HuH-7 (cell line): ENCODE data around the gene JAG2.
A peak's percentile ranks its signal among the peaks of the same experiment; 100 is the strongest.

ENCODE experiments used
- DNase-seq: peaks from one replicate; pipeline ENCODE4 v3.0.0; 2011; ENCODE audit warnings: low spot score

The JAG2 gene

GRCh38 chr14:105168496-105168978 lies at the start of gene JAG2:
Gene JAG2, minus strand, starts transcription at chr14:105168776. Its CDS starts 356 bp downstream, at chr14:105168420.
- peak; percentile 78 for DNase-seq

DNA sequence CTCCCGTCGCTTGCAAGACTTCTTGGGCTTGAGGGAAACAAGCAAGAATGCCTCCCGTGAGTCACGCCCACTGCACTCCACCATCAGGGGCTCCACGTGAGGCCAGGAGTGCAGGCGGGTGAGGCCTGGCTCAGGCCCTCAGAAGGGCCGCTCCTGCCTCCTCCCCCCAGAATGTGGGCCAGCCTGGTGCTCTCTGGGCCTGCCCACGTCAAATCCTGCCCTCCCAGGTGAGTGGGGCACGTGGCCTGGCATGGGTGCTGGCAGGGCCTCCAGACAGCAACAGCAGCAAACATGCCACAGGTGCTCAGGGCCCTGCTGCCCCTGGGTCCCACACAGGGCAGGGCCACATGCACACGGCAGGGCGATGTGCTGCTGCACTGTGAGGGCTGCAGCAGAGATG lies 49.2 kb upstream of the JAG2 start:
- DNase-seq, result no peak

- DNase-seq, result no peak
Observed at GRCh38 chr14:105216490-105217247, 48.1 kb upstream of the JAG2 start.

DNA sequence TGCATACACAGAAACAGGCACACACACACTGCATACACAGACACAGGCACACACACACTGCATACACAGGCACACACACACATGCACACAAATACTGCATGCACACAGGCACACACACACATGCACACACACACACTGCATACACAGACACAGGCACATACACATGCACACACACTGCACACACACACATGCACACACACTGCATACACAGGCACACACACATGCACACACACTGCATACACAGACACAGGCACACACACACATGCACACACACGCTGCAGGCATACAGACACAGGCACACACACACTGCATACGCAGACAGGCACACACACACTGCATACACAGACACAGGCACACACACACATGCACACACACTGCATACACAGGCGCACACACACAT lies 47.0 kb upstream of the JAG2 start:
- no peak for DNase-seq

DNA sequence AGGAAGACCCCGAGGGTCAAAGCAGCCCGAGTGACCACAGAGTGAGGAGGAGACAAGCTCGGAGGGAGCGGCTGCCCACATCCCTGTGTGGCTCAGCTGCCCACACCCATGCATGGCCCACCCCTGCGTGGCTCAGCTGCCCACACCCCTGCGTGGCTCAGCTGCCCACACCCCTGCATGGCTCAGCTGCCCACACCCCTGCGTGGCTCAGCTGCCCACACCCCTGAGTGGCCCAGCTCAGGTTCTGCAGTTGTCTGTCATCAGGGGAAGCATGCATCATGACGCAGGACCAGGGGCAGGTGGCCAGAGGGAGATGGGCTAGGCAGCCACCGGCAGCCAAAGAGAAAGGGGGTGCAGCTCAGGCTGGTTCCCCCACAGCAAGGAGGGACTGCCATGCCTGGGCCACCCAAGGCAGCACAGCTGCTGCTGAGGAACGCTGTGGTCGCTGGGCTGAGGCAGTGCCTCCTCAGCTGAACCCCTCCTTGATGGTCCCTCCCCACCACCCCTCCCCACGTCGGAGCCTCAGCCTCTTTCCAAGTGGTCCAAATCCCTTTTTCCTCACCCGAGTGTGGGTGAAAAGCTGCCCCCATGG lies 45.8 kb upstream of the JAG2 start:
- DNase-seq, result no peak

DNA sequence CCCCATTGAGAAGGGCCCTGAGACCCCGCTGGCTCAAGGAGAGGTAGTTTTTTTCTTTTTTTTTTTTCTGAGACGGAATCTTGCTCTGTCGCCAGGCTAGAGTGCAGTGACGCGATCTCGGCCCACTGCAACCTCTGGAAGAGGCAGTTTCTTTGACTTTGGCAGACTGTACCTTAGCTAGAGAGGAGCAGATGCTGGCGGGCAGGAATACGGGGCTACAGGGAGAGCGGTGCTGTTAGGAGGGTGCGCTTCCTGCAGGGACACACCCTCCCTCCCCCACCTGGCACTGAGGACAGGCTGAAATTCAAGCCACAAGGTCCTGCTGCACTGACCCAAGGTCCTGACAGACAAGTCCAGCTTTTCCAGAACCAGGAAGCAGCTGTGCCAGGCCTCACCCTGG lies 44.8 kb upstream of the JAG2 start:
- no peak for DNase-seq

DNA sequence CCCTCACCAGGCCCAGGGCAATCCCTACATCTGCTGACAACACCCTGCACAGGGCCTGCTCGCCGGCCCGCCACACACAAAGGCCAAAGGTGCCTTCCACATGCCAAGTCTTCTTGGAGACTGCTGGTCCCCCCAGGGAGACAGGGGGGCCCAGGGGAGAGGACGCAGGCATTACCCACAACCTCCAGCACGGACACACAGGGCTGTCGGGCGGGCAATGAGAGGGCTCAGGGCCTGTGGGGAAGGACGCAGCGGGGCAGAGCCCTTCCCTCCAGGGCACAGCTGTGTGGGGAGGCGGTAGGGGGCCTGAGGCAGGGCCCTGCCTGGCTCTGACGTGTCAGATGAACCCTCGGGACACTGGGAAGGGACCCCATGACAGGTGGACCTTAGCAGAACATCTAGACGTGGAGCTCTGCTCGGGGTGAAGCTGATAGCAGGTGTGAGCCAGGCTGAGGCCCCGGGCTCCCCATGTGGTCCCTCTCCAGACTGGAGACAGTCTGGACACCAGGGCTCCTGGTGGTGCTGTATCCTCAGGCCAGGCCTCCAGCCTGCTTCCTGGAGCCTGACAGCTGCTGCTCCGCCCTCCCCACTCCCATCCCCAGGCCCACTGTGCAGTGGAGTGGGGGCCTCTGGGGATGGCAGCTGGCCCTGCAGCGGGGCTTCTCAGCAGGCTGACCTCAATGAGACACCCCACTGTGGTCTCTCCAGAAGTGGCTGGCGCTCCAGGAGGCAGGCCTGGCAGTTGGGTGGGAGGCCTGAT lies 44.1 kb upstream of the JAG2 start:
- DNase-seq, result no peak

DNA sequence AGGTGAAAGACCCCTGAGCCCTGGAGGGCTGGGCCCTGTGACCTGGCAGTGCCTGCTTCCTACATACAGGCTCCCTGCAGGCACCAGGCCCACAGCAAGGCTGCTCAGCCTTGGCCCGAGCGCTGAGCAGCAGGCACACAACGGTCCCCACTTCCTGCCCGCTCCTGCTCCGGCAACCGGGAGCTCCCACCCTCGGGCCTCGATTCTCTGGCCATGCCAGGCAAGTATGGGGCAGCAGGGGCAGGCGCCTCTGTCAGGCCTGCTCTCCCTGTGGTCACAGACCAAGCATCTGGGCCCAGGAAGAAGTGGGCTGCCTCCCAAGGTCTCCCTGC lies 43.1 kb upstream of the JAG2 start:
- no peak for DNase-seq

DNA sequence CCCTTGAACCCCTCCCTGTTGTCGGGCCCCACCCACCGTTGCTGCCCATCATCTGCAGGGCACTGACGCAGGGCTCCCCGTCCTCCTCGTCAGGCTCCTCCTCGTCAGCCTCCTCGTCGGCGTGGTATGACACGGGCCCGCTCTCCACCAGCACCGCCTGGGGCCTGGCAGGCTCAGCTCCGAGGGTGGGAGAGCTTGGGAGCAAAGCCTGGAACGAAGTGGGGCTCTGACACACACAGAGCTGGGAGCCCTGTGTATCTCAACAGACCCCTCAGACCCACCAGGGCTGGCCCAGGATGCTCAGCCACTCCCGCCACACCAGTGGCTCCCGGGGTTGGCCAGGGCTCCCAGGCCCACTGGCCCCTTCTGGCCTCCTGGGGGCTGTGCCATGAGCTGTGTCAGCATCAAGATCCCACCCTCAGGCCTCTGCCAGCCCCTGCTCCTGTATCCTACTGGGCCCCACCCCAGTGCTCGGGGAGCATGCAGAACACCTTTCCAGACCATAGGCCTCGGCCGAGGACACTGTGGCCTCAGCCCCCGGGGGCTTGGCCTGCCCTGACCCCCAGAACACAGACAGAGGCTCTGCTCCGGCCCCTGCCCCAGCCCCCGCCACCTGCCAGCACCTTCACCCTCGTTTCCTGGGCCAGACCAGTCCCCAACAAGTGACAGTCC lies 42.6 kb upstream of the JAG2 start:
- DNase-seq, result no peak

DNA sequence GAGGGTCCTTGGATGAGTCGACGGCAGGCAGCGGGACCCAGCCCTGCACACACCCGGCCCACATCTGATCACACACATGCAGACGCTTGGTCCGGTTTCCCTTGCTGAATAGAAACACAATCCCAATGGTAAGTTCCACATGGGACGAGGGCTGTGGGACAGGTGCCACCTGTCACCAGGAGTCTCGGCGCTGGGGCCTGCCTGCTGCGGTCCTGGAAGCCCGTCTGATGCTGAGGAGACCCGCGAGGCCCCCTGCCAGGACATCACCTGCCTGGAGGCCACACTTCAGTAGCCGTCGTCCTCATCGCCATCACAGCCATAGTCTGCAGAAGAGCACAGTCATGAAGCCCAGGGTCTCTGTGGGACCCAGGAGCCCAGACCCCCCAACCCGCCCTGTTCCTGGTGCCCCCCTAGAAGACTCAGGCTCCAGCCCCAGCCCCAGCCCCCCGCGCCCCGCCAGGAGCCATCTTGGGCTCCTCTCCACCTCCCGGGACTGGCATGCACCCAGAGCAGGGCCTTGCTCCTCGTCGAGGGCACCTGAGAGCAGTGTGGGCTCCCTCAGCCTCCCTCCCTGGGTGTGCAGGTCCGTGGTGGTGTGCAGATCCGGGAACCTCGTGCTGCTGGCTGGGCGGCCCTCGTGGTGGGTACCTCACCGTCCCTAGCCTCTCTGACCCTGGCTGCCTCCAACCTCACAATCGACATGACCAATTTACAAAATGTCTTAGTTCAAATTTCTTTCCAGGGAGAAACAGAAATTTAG lies 41.9 kb upstream of the JAG2 start:
- DNase-seq, result no peak

DNA sequence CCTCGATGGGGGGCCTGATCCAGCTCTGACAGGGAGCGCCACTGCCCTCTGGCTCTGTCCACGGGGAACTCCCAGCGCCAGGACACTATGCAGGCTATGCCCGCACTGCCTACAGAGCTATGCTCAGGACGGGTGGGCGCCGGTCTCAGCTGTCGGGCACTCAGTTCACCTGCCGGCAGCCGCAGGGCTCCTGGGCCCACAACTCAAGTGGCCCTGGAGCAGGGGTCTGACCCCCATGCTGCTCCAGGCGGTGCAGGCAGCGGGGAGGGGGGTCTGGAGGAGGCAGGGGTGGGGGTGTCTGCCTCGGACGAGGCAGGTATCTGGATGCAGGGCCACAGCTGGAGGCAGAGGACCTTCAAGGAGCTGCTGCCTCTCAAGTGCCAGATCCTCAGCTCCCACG lies 41.1 kb upstream of the JAG2 start:
- DNase-seq, result no peak

GRCh38 chr14:105209091-105209490 lies 40.5 kb upstream of the JAG2 start:
- DNase-seq, result no peak

GRCh38 chr14:105208738-105209075 lies 40.1 kb upstream of the JAG2 start:
- DNase-seq, result no peak

DNA sequence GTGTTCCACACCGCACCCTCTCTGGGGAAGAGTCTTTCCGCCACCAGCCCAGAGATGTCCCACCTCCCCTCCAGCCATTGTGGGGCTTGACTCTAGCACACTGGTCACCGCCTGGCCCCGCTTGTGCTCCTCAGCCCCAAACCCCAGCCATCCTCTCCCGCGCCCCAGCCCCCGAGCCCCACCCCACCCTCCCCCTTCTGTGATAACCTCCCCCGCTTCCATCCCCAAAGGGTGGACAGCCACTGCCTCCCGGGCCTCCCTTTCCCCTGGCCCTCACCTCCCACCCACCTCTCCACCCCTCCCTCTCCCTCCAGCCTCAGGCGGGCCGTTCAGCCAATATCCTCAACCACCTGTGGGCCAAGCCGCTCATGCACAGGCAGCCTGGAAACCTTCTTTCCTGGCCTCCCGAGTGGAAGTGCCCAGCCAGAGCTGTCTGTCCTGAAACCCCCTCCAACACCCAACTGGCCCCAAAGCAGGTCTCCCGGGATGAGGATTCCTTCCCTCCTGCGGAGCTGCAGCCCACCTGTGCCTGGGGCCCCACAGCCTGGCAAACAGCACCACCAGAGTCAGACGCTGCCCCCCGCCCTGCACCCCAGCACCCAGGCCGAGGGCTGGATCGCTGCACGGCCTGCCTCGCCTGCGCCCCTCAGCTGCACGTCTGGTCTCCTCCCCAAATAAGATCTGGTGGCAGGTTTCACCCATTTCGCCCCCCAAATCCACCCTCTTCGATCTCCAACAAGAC lies 39.6 kb upstream of the JAG2 start:
- DNase-seq, result no peak

DNA sequence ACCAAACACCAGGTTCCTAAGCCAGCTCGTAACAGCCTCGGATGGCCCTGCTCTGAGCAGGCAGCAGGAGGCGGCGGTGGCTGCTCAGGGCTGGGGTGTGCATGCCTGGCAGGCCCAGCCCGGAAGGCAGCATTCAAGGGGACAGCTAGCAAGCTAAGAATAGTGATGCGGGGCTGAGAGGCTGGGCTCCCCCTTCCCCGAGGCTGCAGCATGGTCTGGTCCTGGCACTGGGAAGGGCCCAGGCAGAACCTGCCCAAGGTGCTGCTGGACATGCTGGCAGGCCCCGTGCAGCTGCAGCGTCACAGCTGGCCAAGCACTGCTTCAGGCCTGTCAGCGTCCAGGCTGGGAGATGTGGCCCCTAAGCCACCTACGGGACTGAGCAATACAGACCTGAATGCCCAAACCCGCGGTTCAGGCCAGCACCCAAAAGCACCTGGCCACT lies 38.9 kb upstream of the JAG2 start:
- DNase-seq, result peak; percentile 62

GRCh38 chr14:105206873-105207272 lies 38.3 kb upstream of the JAG2 start:
- DNase-seq, result no peak

GRCh38 chr14:105205673-105206208 lies 37.2 kb upstream of the JAG2 start:
- DNase-seq, result peak; percentile 55

- DNase-seq, result no peak
Observed at GRCh38 chr14:105204931-105205672, 36.5 kb upstream of the JAG2 start.

DNA sequence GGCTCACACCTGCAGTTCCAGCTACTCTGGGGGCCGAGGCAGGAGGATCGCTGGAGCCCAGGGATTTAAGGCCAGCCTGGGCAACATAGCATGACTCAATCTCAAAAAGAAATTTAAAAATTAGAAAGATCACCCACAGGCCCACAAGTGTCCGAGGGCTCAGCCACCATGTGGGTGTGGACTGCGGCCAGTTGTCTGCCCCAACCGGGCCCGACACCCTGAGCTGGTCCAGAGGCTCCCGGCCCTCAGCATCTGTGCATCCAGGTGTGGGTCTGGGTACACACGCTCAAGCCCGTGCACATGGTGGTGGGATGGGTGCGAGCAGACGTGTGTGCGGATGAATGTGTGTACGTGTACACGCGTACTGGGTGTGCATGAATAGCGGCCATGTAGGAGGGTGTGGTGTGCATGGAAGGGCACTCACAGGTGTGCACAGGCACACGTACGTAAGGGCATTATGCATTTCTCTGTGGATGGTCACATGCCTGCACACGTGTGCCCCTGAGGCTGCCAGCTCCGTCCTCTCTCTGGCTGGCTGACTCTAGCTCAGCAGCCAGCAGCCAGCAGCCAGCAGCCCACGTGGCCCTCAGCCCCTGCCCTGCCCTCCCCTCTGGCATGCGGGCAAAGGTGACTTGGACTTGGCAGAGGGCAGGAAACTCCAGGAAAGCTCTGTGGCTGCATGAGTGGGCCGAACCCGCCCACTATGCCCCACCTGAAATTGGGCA lies 35.8 kb upstream of the JAG2 start:
- no peak for DNase-seq

DNA sequence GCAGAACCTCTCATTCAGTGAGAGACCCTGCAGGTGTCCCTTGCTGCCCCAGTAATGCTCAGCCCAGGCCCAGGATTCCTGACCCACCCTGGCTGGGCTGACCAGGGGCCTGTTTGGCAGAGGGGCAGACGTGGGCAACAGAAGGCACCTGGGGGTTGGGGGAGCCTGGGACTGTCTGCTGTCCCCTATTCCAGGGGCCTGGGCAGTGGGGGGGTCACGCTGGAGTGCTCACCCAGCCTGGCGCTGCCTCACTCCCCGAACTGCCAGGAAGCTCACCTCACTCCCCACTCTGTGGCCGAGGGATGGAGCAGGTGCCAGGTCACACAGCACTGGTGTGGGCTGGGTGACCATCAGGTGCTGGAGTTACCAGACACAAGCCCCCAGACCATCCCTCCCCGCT lies 35.1 kb upstream of the JAG2 start:
- DNase-seq, result no peak
